ENCODE results near the gene FITM1.
A peak's percentile ranks its signal among the peaks of the same experiment; 100 is the strongest.

The FITM1 gene

DNA sequence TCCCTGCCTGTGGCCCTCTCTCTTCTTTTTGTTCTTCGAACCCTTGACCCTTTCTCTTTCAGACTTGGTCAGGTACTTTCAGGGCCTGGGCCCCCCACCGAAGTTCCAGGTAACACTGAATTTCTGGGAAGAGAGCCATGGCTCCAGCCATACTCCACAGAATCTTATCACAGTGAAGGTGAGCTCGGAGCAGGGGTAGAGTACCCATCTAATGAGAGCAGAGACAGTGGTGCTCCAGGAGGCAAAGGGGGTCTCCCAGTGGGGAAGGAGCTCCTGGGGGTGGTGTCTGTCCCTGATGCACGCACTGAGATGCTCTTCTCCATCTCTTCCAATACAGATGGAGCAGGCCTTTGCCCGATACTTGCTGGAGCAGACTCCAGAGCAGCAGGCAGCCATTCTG, 35.3 kb downstream of the FITM1 start:
- DNase-seq (ENCODE audit: low read depth, low spot score): no peak
- in situ Hi-C loops (cut with HindIII; ENCODE audit: low sequenced_read_pairs): no loop called here
- no peak overlapping the region for H3K4me3 ChIP-seq (ENCODE audit: low read depth, low read length)
- no peak for TF ChIP-seq CTCF (IDR thresholded peaks at IDR 0.05; ENCODE audit: low read depth, low read length)

DNA sequence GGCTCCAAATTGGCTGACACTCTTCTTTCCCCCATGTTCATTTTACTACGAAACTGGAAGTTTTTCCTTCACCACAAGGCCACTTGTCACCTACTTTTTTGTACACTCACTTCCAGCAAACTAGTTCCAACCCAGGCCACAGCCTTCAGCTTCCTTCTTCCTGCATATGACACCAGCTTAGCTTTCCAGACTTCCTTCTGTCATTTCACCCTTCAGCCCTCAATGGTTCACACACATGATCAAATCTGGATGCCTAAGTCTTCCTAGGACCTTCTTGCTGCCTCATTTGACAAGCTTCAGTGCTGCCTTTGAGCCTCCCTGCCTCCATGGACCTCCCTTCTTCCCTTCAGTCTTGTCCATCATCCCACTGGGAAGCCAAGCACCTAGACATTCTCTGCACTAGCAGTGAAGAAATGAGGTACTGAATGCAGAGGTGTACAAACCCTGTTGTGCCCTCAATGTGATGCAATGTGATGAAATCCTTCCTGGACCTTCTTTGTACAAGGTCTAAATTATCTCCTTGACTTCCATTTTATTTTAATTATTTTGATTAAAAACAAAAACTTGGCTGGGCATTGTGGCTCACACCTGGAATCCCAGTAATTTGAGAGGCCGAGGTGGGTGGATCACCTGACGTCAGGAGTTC, 37.1 kb downstream of the FITM1 start:
- DNase-seq (ENCODE audit: low read depth, low spot score): no peak
- TF ChIP-seq CTCF (IDR thresholded peaks at IDR 0.05; ENCODE audit: low read depth, low read length): no peak
- no peak overlapping the region for H3K4me3 ChIP-seq (ENCODE audit: low read depth, low read length)
- in situ Hi-C loops (cut with HindIII; ENCODE audit: low sequenced_read_pairs): no loop called here

GRCh38 chr14:24171422-24172260, 41.2 kb downstream of the FITM1 start, which contains the start of gene REC8:
TSS of gene REC8 (plus strand) at chr14:24172080. CDS start at chr14:24172553, 473 bp downstream.
- in situ Hi-C loops (cut with HindIII; ENCODE audit: low sequenced_read_pairs): no loop called here
- no peak for TF ChIP-seq CTCF (IDR thresholded peaks at IDR 0.05; ENCODE audit: low read depth, low read length)
- peak within 1 kb of the TSS; percentile 63 for H3K4me3 ChIP-seq (ENCODE audit: low read depth, low read length)
- DNase-seq (ENCODE audit: low read depth, low spot score): peak; percentile 97

- peak overlapping the region; percentile 63 for H3K4me3 ChIP-seq (ENCODE audit: low read depth, low read length)
- DNase-seq (ENCODE audit: low read depth, low spot score): no peak
- in situ Hi-C loops (cut with HindIII; ENCODE audit: low sequenced_read_pairs): no loop called here
- TF ChIP-seq CTCF (IDR thresholded peaks at IDR 0.05; ENCODE audit: low read depth, low read length): no peak
These were observed 41.9 kb downstream of the FITM1 start for GRCh38 chr14:24172261-24172860.

GRCh38 chr14:24172871-24173281, 42.4 kb downstream of the FITM1 start:
- no peak for DNase-seq (ENCODE audit: low read depth, low spot score)
- TF ChIP-seq CTCF (IDR thresholded peaks at IDR 0.05; ENCODE audit: low read depth, low read length): no peak
- H3K4me3 ChIP-seq (ENCODE audit: low read depth, low read length): peak overlapping the region; percentile 63
- in situ Hi-C loops (cut with HindIII; ENCODE audit: low sequenced_read_pairs): no loop called here

DNA sequence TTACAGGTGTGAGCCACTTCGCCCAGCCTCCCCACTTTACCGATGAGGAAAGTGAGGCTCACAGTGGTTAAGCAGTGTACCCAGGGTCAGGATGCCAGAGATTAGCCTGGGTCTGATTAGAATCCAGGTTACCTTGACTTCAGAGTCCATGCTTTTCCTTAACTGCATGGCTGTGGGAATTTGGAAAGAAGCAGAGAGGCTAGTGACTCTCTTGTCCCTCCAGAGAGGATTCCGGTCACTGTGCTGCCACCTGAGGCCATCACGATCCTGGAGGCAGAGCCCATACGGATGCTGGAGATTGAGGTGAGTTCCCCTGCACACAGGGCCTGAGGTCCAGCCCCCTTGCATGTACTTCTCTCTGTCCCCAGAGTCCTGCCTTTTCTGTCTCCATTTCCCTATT, 46.1 kb downstream of the FITM1 start:
- TF ChIP-seq CTCF (IDR thresholded peaks at IDR 0.05; ENCODE audit: low read depth, low read length): no peak
- DNase-seq (ENCODE audit: low read depth, low spot score): no peak
- H3K4me3 ChIP-seq (ENCODE audit: low read depth, low read length): no peak overlapping the region
- in situ Hi-C loops (cut with HindIII; ENCODE audit: low sequenced_read_pairs): no loop called here

Data from astrocyte of the spinal cord (primary cell).